GDM1 (cell line): ENCODE results near the gene ATP6V1G1.

Experiments
- DNase-seq: peaks from one replicate; lab custom pipeline; 2025; lab: John Stamatoyannopoulos, UW

ATP6V1G1 gene

GRCh38 chr9:114612272-114612923, 24.8 kb downstream of the ATP6V1G1 start:
- DNase-seq, result no peak

DNA sequence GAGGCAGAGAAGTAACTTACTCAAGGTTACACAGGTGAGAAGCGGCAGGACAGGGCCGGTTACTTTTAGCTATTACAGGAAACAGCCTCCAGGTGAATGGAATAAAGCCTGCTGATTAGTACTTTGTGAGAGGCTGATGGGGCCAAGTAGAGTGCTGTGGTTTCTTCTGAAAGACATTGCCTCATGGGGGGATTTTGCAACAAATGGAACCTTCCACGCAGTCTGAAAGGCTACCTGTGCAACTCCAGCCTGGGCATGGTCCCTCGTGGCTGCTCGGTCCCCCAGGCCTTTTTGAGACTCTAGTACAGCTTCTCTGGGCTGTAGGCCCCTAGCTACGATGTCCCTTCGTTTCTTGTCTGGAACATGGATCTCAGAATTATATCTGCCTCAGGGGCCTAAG, 25.5 kb downstream of the ATP6V1G1 start:
- no peak for DNase-seq

DNA sequence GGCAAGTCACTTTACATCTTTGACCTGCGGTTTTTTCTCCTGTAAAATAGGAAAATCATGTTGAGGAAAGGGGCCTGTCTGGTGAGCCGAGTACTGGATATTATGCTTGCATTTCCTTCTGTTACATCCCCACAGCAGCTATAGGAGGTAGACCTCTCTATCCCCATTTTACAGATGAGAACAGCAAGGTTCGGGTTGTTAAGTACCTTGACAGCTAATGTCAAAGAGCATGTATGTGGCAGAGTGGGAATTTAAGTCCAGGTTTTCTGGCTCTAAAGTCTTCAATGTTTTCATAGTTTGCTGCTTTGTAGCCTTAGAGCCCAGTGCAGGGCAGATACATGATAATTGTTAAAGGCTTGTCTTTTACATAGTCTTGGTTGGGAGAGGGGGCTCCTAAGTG, 26.4 kb downstream of the ATP6V1G1 start:
- no peak for DNase-seq

DNA sequence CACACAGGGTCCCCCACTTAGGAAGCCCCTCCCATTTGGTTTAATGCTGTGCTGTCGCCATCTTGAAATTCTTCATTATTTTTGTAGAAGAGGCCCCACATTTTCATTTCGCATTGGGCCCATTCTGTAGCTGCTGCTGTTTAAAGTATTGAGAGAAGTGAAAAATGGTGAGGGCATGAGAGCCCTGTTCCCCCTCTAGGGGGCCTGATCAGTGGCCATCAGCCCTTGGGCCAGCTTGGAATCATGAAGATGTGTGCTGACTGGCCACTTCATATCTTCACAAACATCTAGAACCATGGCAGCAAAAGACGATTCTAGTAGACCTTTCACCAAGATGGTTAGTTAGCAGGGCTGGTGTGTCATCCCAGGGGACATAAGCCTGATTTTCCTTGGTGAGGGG, 26.8 kb downstream of the ATP6V1G1 start:
- DNase-seq, result no peak

GRCh38 chr9:114616684-114617520, 29.3 kb downstream of the ATP6V1G1 start:
- DNase-seq, result peak; percentile 78

GRCh38 chr9:114619191-114619761, 31.7 kb downstream of the ATP6V1G1 start:
- peak; percentile 6 for DNase-seq

DNA sequence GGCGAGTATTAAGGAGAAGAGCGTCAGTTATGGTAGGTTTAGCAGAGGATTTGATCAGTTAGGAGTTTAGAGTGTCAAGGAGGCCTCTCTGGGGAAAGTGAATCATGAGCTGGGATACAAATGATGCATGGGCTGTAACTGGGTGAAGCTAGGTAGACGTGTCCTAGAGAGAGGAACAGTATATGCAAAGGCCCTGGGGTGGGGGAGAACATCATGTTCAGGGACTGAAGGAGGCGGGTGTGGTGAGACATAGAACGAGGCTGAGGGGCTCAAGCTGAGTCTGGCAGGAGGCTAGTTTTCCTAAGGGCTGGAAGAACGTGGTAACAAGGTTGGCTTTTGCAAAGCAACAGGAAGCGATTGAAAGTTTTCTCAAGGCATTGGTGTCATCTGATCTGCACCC, 34.0 kb downstream of the ATP6V1G1 start:
- no peak for DNase-seq

DNA sequence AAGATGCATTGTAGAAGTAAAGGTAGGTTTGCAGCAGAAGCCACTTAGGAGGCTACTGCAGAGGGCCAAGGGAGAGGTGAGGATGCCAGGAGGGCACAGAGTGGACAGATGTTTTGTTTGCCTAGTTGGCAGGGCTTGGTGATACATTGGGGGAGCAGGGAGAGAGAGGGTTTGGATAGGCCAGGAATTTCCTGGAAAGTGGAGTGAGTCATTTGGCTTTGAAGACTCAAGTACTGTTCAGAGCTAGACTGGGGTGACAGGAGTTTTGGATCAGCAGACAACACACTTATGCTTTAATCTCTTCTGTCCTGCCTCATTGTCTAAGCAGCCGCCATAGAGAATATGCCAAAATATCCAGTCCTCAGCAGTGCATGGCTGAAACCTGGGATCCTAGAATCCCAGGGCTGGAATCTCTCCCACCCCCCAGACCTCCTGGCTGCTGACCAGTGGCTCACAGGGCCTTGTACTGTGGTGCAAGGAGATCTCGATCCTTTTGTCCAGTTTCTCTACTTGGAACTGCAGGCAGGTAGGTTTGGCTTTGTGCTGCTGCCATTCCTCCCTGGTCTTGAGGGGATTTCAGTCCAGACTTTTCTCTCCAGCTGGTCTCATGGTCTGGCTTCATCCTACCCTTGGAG, 34.5 kb downstream of the ATP6V1G1 start:
- DNase-seq, result no peak

GRCh38 chr9:114624677-114625076, 37.1 kb downstream of the ATP6V1G1 start:
- no peak for DNase-seq

DNA sequence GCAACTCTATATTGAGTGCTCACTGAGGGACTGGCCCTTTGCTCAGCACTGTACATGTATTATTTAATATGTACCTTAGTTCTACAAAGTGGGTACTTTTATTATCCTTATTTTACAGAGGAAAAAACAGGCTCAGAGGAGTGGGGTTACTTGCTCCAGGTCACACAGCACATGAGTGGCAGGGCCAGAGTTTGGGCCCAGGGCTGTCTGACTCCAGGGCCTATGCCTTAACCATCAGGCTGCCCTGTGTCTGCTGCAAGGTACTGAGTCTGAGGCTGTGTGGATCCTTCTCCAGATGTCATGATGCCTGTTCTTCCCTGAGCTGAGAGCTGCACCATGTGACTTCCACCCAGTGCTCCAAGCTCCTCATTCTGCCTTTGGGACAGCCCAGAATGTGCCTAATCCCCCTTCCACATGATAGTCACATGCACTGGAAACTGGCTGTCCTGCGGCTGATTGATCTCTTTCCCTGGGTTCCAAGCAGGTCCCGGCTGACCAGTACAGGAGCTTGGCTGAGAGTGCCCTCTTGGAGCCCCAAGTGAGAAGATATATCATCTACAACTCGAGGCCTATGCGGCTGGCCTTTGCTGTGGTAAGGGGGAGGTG, 38.9 kb downstream of the ATP6V1G1 start:
- no peak for DNase-seq

GRCh38 chr9:114627553-114627952, 40.0 kb downstream of the ATP6V1G1 start:
- no peak for DNase-seq

GRCh38 chr9:114629563-114630090, 42.1 kb downstream of the ATP6V1G1 start:
- no peak for DNase-seq

DNA sequence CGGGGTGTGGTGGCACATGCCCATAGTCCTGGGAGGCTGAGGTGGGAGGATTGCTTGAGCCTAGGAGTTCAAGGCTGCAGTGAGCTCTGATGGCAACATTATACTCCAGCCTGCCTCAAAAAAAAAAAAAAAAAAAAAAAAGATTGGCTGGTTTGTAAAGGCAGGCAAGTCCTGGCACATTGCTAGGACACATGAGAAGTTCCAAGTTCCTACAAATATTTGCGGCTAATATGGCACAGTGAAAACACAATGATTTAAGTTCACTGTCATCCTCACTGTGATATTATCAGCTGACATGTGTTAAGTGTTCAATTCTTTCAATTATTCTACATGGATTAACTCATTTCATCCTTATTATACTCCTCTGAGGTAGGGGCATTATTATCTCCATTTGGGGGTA, 43.6 kb downstream of the ATP6V1G1 start:
- DNase-seq, result no peak

DNA sequence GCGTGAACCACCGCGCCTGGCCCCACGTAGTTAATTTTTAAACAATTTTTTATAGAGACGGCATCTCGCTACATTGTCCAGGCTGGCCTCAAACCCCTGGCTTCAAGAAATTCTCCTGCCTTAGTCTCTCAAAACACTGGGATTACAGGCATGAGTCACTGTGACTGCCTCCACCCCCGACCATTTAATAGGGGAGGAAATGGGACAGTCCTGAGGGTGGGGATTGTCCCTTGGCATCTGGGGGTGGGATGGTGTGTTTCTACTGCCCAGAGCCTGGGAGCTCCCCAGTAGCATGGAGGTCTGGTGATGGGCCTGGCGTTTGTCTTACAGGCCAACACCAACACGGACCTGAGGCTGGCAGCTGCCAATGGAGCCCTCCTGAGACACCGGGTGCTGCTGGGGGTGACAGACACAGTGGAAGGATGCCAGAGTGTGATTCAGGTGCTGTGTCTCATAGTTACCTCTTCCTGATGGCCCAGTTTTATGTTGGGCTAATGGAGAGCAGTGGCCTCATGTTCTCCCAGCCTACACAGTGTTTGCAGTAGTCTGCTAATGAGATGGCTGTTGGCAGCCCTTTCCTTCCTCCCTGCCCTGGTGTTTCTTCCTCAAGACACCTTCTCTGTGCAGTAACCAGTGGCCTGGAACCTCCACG, 46.0 kb downstream of the ATP6V1G1 start:
- no peak for DNase-seq

GRCh38 chr9:114634387-114634786, 46.8 kb downstream of the ATP6V1G1 start:
- no peak for DNase-seq

GRCh38 chr9:114638404-114638803, 50.8 kb downstream of the ATP6V1G1 start:
- no peak for DNase-seq

DNA sequence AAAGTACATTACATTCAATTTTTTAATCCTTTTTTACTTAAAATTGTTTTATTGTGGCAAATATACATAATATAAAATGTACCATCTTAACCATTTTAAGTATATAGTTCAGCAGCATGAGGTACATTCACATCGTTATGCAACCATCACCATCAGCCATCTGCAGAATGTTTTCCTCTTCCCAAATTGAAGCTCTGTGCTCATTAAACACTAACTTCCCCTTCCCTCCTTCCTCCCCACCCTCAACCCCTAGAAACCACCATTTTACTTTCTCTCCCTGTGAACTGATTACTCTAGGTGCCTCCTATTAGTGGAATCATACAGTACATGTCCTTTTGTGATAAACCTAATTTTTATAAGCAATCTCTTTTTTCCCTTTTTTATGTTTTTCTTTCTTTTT, 54.4 kb downstream of the ATP6V1G1 start:
- DNase-seq, result peak; percentile 46

GRCh38 chr9:114643001-114643400, 55.4 kb downstream of the ATP6V1G1 start:
- DNase-seq, result no peak

DNA sequence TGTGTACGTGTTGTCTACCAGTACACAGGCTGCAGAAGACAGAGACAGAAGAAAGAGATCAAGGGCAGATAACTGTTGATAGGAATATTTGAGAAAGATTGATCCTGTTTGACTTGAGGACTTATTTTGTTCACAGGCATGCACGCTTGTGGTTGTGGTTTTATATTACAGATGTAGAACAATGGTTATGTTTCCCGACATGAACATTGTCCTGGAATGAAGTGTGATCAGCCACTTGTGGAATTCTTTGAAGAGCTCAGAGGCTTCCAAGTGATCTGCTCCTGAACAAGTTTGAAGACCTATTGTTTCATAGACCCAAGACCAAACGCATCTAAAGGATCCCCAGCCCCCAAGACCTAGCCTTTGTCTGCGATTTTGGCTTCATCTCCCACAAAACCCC, 56.3 kb downstream of the ATP6V1G1 start:
- DNase-seq, result no peak
